GM21717 (cell line): ENCODE results near the gene NUP58.
A peak's percentile ranks its signal among the peaks of the same experiment; 100 is the strongest.

Experiments
- ATAC-seq: cut with Tn5 transposase; IDR thresholded peaks from one replicate; pipeline ENCODE4 v1.9.1; 2021; ENCODE audit warnings: mild to moderate bottlenecking, moderate library complexity; ENCODE audit not compliant: unreplicated experiment

NUP58 gene

GRCh38 chr13:25375727-25376358 lies 74.4 kb downstream of the NUP58 start:
- peak; percentile 49 for ATAC-seq

GRCh38 chr13:25377244-25377962 lies 76.0 kb downstream of the NUP58 start:
- ATAC-seq, result no peak

- no peak for ATAC-seq
Measured at GRCh38 chr13:25378528-25378927, 77.1 kb downstream of the NUP58 start.

- no peak for ATAC-seq
Measured at GRCh38 chr13:25379011-25379410, 77.6 kb downstream of the NUP58 start.

GRCh38 chr13:25380082-25380481 lies 78.7 kb downstream of the NUP58 start:
- ATAC-seq, result no peak

- no peak for ATAC-seq
Measured at GRCh38 chr13:25380741-25381324, 79.4 kb downstream of the NUP58 start.

- no peak for ATAC-seq
Measured at GRCh38 chr13:25384758-25385410, 83.5 kb downstream of the NUP58 start.

- no peak for ATAC-seq
Measured at GRCh38 chr13:25391932-25392331, 90.5 kb downstream of the NUP58 start.
